Measurements from ENCODE around the gene MAP2K2. TPM values are rescaled to one million over a fixed set of nuclear protein-coding genes. Genes with fewer than 3 reads are reported as not detected.

The MAP2K2 gene
- total RNA-seq, 2 donors from 2014 or later = 51.2 to 71.8 TPM

DNA sequence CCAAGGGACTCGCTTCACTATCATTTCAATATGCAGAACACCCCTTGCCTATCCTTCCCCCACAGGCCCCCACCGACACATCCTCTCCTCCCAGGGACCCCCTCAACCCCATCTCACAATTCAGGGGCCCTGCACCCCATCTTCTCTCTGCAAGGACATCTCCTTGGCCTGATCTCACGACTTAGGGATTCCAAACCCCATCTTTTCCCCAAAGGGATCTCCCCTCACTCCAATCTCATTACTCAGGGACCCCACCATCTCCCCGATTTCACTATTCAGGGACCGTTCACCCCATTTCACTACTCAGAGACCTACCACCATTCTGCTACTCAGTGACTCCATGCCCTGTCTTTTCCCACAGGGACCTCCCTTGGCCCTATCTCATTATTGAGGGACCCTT lies 1.4 kb downstream of the MAP2K2 start:
- TF ChIP-seq, protein P1, sequence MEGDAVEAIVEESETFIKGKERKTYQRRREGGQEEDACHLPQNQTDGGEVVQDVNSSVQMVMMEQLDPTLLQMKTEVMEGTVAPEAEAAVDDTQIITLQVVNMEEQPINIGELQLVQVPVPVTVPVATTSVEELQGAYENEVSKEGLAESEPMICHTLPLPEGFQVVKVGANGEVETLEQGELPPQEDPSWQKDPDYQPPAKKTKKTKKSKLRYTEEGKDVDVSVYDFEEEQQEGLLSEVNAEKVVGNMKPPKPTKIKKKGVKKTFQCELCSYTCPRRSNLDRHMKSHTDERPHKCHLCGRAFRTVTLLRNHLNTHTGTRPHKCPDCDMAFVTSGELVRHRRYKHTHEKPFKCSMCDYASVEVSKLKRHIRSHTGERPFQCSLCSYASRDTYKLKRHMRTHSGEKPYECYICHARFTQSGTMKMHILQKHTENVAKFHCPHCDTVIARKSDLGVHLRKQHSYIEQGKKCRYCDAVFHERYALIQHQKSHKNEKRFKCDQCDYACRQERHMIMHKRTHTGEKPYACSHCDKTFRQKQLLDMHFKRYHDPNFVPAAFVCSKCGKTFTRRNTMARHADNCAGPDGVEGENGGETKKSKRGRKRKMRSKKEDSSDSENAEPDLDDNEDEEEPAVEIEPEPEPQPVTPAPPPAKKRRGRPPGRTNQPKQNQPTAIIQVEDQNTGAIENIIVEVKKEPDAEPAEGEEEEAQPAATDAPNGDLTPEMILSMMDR (IDR thresholded peaks at IDR 0.05) = no peak
- Histone ChIP-seq H3K36me3 (peaks cover 8% of the 10 kb centered on the region), H3K9me3 (no peaks in the 10 kb centered on the region), H3K4me1 (ENCODE audit: control insufficient read depth in 1 of 2, low read depth in 2 of 2) (peaks cover 15% of the 10 kb centered on the region in 2 donors), H3K27ac (peak overlapping the region; percentile 1 to 12), H3K4me3 (peak overlapping the region; percentile 95), H3K27me3 (replicated peaks; ENCODE audit: insufficient read depth) (no peaks in the 10 kb centered on the region)
- no peak for ATAC-seq (ENCODE audit: insufficient number of reproducible peaks, low FRiP score, low read depth)
- no peak for DNase-seq (ENCODE audit: low spot score)

DNA sequence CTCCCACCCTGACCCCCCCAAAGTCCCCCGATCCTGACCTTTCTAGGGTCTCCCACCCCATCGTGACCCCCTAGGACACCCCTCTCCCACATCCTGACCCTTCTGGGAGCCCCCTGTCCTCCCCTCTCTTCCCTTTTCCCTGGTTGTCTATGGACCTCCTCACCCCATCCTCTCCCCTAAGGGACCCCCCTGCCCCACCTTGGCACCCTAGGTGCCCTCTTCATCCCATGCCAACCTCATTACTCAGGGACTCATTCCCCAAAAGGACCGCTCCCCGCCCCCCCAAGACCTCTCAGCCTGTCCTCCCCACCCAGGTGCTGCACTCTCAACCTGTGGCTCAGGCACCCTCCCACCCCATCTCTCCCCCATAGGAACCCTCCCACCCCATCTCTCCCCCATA lies 2.1 kb downstream of the MAP2K2 start:
- DNase-seq (ENCODE audit: low spot score) (no peak), ATAC-seq (ENCODE audit: insufficient number of reproducible peaks, low FRiP score, low read depth) (no peak)
- Histone ChIP-seq H3K27ac (no peak overlapping the region), H3K27me3 (replicated peaks; ENCODE audit: insufficient read depth) (no peaks in the 10 kb centered on the region), H3K36me3 (peaks cover 14% of the 10 kb centered on the region), H3K4me1 (ENCODE audit: control insufficient read depth in 1 of 2, low read depth in 2 of 2) (peaks cover 15% of the 10 kb centered on the region in 2 donors), H3K4me3 (no peak overlapping the region), H3K9me3 (no peaks in the 10 kb centered on the region)
- TF ChIP-seq, protein P1 (IDR thresholded peaks at IDR 0.05) = no peak

DNA sequence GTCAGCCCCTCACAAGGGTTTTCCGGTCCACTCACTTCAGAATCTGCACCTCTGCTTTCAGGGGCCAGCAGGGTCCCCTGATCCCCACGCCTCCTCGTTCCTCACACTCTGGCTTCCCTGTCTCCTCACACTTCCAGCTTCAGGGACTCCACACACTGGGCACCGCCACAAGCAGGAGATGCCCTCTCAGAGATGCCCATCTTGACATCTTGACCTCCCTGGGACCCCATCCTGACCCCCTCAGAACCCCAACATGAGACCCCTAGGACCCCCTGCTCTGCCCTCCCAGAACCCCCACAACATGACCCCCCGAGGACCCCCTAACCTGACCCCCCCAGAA lies 2.7 kb downstream of the MAP2K2 start:
- Histone ChIP-seq H3K36me3 (peaks cover 20% of the 10 kb centered on the region), H3K9me3 (no peaks in the 10 kb centered on the region), H3K4me3 (no peak overlapping the region), H3K4me1 (ENCODE audit: control insufficient read depth in 1 of 2, low read depth in 2 of 2) (peaks cover 15% of the 10 kb centered on the region in 2 donors), H3K27ac (no peak overlapping the region), H3K27me3 (replicated peaks; ENCODE audit: insufficient read depth) (no peaks in the 10 kb centered on the region)
- ATAC-seq (ENCODE audit: insufficient number of reproducible peaks, low FRiP score, low read depth) (no peak), DNase-seq (ENCODE audit: low spot score) (no peak)
- TF ChIP-seq, protein P1 (IDR thresholded peaks at IDR 0.05) = no peak

DNA sequence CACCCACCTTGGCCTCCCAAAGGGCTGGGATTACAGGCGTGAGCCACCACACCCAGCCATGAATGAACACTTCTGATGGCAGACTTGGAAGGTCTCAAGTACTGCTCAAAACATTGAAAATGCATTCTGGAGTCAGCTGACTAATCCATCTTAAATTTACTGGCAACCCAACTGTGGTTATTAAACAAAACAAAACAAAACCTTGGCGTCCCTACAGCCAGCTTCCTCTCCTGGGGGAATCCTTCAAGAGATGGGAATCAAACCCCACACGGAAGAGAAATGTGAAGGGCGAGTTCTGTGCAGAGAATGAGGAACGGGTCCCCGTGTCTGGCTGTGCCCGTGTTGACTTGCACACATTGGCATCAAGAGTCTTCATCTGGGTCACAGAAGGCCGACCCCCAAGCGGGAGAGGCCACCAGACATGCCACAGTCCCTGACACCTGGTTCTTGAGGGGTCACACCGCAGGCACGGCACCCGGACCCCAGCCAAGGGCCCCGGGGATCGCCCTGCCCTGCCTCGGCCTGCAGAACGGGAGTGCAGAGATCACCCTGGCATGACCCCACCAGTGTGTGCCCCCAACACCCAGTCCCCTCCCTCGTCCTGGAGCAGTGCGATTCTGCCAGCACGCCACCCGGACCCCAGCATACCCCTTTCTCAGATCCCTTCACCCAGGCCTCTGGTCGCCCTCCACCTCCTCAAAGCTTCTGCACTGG lies 3.2 kb downstream of the MAP2K2 start:
- H3K27me3 ChIP-seq (replicated peaks; ENCODE audit: insufficient read depth) = no peaks in the 10 kb centered on the region

DNA sequence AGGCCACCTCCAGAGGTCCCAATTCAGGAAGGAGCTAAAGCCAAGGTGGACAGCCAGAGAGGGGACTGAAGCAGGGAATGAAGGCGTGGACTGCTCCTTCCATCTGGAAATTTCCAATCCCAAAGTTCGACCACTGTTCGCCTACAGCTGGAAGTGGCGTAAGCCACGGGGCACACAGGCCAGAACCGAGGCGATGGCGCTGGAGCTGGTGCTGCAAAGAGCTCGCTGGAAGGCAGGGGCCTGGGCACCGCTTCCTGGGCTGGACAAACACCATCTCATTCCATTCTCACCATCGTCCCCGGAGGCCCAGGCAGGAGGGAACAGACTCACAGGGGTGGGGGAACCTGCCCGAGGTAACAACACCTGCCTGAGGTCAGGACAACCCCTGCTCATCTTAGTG lies 4.2 kb downstream of the MAP2K2 start:
- no peak overlapping the region for H3K4me3 ChIP-seq
- H3K4me1 ChIP-seq (ENCODE audit: control insufficient read depth in 1 of 2, low read depth in 2 of 2) = peaks cover 14 to 15% of the 10 kb centered on the region in 2 donors
- no peak for ATAC-seq (ENCODE audit: insufficient number of reproducible peaks, low FRiP score, low read depth)
- H3K36me3 ChIP-seq = peaks cover 27% of the 10 kb centered on the region
- no peaks in the 10 kb centered on the region for H3K27me3 ChIP-seq (replicated peaks; ENCODE audit: insufficient read depth)
- H3K27ac ChIP-seq = no peak overlapping the region
- no peaks in the 10 kb centered on the region for H3K9me3 ChIP-seq
- no peak for DNase-seq (ENCODE audit: low spot score)
- TF ChIP-seq, protein P1 (IDR thresholded peaks at IDR 0.05) = no peak

More for the DNA sequence above, 3.2 kb downstream of the MAP2K2 start:
- Histone ChIP-seq H3K27ac (no peak overlapping the region), H3K36me3 (peaks cover 22% of the 10 kb centered on the region), H3K4me1 (ENCODE audit: control insufficient read depth in 1 of 2, low read depth in 2 of 2) (peaks cover 15% of the 10 kb centered on the region in 2 donors), H3K9me3 (no peaks in the 10 kb centered on the region), H3K4me3 (no peak overlapping the region)
- ATAC-seq (ENCODE audit: insufficient number of reproducible peaks, low FRiP score, low read depth) = no peak
- TF ChIP-seq, protein P1 (IDR thresholded peaks at IDR 0.05) = no peak
- no peak for DNase-seq (ENCODE audit: low spot score)
